ENCODE data around the gene SPINK7.
"Not testable (repeated sequence)": the region's sequence is repeated elsewhere in the genome, so short reads cannot be mapped to it uniquely, and the experiment has no call there.

SPINK7 gene

DNA sequence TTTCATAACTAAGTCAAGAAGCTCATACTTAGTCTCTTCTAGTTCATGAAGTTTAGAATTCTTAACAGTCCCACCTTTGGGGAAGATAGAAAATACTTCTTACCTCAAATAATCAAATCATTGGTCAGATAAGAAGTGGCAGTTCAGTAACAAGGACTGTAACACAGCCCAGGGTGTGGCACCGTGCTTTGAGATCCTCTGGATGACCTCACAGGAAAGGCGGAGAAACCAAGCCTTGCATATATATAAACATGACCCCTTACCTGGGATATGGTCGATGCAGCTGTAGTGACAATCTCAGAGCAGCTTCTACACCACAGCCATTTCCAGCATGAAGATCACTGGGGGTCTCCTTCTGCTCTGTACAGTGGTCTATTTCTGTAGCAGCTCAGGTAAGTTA lies at the start of gene SPINK7:
Gene SPINK7 (plus strand): TSS at position 271 of the 400 bp plus-strand sequence. CDS start 61 bp downstream, at position 332.
- ATAC-seq, result no peak

DNA sequence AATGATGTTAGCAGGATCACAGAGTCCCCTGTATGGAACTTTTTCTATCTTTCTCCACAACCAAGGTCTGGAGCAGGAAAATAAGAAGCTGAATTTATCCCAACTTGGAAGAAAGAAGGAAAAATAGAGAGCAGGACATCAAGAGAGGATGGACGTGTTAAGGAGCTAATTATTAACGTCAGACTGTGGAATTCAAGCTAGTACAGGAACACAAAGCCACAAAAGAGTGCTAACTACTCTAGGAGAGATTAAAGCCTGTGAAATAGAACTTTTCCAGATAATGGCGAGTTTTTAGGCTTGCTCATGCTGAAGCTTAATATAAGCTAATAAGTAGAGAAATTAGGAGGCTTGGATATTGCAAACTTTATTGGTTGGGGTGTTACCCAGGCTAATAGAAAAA lies 44.3 kb upstream of the SPINK7 start:
- ATAC-seq, result no peak

DNA sequence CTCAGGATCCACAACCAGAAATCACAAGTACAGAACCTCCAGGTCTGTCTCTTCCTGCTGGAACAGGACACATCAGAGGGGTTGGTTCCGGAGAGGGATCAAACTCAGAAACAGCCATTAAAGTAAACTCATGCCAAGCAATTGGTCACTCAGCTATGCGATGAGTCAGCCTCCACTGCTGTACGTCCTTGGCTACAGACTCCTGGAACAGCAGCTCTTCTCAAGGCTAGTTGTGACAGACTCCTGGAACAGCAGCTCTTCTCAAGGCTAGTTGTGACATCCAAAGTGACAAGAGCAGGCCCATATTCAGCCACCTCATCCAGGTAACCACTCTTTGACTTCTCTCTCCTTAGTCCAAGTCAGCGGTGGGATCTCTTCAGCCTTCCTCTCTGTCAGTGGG lies 43.7 kb upstream of the SPINK7 start, which contains the start of gene SPINK13:
Gene SPINK13 (plus strand): TSS at position 229 of the 400 bp plus-strand sequence. CDS start 1,279 bp downstream, outside the sequence.
- ATAC-seq, result no peak

DNA sequence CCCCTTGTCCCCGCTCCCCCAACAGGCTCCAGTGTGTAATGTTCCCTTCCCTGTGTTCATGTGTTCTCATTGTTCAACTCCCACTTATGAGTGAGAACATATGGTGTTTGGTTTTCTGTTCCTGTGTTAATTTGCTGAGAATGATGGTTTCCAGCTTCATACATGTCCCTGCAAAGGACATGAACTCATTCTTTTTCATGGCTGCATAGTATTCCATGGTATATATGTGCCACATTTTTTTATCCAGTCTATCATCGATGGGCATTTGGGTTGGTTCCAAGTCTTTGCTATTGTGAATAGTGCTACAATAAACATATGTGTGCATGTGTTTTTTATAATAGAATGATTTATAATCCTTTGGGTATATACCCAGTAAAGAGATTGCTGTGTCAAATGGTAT lies 37.1 kb upstream of the SPINK7 start:
- not testable (repeated sequence) for ATAC-seq

DNA sequence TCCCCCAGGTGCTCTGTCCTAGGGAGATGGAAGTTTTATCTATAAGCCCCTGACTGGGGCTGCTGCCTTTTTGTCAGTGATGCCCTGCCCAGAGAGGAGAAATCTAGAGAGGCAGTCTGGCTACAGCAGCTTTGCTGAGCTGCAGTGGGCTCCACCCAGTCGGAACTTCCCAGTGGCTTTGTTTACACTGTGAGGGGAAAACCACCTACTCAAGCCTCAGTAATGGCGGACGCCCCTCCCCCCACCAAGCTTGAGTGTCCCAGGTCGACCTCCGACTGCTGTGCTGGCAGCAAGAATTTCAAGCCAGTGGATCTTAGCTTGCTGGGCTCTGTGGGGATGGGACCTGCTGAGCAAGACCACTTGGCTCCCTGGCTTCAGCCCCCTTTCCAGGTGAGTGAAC lies 31.3 kb upstream of the SPINK7 start:
- not testable (repeated sequence) for ATAC-seq

DNA sequence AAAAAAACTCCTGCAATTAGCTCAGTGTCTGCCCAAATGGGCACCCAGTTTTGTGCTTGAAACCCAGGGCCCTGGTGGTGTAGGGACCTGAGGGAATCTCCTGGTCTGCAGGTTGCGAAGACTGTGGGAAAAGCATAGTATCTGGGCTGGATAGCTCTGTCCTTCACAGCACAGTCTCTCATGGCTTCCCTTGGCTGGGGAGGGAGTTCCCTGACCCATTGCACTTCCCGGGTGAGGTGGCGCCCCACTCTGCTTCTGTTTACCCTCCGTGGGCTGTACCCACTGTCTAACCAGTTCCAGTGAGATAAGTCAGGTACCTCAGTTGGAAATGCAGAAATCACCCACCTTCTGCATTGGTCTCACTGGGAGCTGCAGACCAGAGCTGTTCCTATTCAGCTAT lies 30.9 kb upstream of the SPINK7 start:
- not testable (repeated sequence) for ATAC-seq

DNA sequence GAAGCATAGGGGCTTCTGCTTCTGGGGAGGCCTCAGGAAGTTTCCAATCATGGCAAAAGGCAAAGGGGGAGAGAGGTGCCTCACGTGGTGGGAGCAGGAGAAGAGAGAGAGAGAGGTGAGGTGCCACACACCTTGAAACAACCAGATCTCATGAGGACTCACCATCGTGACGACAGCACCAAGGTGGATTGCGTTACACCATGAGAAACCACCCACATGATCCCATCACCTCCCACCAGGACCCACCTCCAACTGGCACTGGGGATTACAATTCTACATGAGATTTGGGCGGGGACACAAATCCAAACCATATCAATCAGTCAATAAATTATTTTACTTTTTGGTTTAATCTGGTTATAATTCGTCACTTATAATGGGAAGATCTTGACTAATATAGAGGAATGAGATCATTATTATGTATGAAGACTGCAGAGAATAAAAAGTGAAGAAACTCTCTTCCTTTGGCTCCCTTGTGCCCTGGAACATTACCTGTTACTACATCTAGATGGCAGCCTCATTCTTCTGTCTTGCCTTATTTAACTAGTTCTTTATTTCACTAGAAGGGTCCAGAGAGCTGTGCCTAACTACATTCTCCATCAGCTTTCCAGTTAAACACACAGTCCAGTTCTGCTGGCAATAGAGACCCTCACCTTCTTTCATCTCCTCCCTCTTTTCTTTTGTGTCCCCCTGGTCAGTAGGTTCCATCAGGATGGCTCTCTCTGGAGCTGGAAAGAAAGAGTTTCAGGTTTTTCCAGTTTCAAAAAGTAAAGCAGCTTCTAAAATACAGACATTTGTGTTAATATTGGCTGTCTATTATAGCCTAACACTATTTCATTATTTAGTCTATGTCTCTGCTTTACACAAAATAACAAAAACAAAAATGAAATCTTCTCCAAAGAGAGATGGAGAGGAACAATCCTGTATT lies 21.7 kb upstream of the SPINK7 start:
- ATAC-seq, result no peak

DNA sequence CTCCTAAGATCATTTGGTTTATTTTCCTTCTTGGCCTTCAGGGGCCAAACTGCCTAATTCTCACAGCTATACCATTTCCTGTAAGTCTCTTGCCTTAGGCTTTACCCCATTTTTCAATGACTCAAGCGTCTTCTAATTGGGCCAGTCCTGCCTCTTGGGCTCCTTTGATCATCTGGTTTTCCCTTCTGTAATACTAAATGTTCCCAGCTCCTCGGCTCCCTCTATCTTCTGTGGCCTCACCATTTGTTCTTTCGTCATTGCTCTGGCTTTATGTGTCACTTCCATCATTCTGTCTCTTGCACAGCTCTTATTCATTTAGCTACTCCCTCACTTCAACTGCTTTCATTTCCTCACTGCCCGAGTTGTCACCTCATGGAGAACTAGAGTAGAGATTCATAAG lies 14.5 kb upstream of the SPINK7 start:
- ATAC-seq, result no peak

DNA sequence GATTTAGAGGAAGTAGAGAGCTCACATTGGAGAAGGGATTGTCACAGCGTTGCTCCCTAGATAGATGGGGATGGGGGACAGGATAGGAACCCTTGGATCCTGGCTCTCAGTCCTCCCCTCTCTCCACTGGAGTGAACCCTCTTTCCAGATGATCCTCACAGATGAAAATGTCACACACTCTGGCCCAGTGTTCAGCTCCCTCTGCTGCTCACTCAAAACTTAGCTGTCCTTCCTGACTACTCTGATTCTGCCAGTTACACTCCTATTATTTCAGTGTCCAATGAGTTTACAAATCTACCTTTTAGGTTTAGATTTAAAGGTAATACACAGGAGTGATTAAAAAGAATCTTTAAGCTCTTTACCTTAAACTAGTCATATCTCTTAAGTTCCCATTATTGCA lies 5.8 kb upstream of the SPINK7 start:
- ATAC-seq, result no peak

DNA sequence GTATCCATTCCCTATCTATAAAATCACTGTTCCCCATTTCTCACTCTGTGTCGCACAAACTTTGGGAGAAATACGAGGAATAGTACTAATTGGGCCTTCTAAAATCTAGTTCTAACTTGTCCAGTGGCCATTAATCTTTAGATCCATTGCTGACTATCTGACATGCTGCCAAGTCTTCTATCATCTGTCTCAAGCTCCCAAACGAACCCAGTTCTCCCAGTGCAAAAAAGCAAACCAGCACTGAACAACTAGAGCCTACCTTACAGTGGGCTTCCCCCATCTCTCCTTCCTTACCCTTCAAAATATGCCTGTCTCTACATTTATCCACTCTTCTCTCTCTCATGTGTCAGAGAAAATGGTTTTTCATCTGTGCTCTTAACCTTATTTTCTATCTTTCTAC lies 3.2 kb upstream of the SPINK7 start:
- ATAC-seq, result no peak

DNA sequence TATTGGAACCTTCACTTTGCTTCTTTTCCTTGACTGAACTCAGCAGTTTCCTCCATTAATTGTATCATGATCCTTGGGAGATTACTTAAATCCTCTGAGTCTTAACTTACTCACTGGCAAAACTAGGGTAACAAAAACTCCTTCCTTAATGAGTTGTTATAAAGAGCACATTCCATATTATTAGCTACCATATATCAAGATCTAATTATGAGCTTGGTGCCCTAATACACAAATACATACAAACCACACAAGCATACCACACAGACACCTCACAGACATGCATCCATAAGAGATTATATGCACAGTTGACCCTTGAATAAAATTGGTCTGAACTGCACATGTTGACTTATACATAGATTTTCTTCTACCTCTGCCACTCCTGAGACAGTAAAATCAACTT lies 2.5 kb upstream of the SPINK7 start:
- no peak for ATAC-seq

DNA sequence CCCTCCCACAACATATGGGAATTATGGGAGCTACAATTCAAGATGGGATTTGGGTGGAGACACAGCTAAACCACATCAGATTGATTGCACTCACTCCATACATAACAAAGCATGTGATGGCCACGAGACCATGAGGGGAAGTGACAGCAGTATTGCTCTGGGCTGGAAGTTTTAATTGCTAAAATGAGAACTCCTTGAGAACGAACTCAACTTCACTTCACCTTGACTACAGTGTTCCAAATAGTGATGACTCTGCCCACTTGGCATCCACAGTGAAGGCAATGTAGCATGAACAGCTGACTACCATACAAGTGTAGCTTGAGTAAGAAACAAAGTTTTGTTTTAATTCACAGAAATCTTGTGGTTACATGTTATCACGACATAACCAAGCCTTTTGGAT lies 739 bp upstream of the SPINK7 start:
- no peak for ATAC-seq

DNA sequence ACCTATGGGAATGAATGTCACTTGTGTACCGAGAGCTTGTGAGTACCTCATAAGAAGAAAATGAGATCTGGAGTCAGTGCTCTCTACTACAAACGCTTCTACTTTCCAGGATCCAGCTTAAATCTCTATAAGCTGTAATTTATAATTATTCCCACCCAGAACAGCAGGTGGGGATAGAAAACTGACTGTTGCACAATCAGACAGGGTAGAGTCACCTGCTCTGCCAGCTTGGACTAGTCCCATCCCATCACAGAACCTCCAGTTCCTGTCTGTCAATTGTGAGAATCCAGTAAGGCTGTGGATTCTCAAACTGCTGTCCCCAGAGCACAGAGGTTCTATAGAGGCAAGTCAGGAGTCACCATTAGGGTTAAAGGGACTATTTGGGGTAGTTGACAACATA lies 2.0 kb downstream of the SPINK7 start:
- no peak for ATAC-seq

DNA sequence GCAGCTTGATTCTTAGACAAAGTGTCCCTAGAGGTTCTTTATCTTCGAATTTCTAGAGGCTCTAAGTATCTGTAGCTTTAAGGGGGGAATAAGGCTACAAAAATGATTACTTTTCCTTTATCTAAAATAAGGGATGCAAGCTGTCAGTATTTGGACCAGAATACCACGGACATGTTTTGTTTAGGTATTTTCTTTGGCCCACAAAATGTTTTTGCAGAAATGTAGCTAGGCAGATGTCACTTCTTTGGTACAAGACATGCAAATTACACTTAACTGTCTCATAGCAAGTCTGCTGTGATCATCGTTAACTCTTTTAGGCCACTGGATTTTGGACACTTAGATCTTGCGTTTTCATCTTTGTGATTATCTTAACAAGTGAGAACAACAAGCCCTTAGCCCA lies 2.5 kb downstream of the SPINK7 start:
- ATAC-seq, result no peak

DNA sequence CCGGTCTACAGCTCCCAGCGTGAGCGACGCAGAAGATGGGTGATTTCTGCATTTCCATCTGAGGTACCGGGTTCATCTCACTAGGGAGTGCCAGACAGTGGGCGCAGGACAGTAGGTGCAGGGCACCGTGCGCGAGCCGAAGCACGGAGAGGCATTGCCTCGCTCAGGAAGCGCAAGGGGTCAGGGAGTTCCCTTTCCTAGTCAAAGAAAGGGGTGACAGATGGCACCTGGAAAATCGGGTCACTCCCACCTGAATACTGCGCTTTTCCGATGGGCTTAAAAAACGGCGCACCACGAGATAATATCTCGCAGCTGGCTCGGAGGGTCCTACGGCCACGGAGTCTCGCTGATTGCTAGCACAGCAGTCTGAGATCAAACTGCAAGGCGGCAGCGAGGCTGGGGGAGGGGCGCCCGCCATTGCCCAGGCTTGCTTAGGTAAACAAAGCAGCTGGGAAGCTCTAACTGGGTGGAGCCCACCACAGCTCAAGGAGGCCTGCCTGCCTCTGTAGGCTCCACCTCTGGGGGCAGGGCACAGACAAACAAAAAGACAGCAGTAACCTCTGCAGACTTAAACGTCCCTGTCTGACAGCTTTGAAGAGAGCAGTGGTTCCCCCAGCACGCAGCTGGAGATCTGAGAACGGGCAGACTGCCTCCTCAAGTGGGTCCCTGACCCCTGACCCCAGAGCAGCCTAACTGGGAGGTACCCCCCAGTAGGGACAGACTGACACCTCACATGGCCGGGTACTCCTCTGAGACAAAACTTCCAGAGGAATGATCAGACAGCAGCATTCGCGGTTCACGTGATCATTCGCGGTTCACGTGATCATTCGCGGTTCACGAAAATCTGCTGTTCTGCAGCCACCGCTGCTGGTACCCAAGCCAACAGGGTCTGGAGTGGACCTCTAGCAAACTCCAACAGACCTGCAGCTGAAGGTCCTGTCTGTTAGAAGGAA lies 8.1 kb downstream of the SPINK7 start:
- not testable (repeated sequence) for ATAC-seq

DNA sequence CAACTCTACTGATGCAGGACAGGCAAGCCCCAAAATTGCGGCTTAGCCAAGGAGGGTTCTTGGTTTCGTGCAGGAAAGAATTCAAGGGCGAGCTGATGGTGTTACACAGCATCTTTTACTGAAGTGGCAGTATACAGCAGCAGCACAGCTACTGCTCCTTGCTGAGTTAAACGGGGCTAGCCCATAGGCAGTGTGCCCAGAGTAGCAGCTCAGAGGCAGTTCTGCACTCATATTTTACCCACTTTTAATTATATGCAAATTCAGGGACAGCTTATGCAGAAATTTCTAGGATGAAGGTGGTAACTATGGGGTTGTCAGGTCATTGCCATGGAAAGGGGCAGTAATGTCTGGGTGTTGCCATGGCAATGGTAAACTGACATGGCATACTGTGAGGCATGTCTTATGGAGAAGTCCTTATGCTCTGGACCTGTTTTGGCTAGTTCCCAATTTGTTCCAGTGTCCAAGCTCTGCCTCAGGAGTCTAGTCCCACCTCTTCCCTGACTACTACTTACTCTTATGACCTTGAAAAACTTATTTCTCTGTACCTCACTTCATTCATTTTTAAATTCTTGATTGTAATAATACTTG lies 21.1 kb downstream of the SPINK7 start:
- no peak for ATAC-seq

DNA sequence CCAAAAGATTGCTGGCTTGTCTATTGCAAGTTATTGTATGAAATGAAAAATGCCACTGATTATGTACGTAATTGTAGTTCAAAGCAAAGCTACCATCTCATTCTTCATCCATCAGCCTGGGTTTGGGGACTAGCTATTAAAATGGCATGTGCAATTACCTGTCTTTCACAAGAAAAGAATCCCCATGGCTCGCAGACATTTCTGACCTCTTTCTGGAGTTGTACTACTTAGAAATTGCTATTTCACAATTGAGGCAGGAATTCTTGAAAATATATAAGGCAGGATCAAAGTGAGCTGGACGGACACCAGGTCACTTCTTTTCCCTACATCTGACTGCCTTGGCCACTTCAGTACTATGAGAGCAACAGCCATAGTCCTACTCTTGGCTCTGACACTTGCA lies 23.0 kb downstream of the SPINK7 start, which contains the start of gene SPINK9:
Gene SPINK9 (plus strand): TSS at position 301 of the 400 bp plus-strand sequence. CDS start 55 bp downstream, at position 356.
- ATAC-seq, result no peak

DNA sequence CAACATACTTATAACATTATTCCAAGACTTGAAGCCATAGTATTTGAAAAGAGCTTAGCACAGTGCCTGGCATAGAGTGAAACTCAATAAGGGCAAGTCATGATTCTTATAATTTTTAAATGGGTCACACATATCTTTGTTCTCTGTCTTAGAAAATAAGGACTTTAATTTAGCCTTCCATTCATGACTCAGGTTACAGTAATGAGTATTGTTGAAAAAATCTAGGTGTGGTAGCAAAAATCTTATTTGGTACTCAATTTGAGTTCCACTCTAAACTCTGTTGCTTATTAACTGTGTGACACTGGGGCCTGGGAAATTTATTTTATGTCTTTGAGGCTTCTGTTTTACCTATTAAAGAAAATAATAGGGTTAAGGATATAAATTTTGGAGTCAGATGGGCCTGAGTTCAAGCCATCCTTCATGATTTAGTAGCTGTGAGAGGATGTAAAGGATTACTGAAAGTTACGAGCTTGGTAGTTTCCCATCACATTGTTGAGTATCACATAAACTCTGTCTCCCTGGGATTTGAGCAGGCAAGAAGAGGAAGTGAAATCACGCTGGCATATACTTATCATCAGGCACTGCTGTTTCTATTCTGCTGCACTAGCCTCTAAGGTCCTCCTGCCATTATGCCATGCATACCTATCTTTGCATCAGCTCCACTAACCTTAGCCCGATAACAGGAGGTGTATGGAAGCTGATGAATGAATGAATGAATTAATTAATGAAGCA lies 24.6 kb downstream of the SPINK7 start:
- ATAC-seq, result no peak

DNA sequence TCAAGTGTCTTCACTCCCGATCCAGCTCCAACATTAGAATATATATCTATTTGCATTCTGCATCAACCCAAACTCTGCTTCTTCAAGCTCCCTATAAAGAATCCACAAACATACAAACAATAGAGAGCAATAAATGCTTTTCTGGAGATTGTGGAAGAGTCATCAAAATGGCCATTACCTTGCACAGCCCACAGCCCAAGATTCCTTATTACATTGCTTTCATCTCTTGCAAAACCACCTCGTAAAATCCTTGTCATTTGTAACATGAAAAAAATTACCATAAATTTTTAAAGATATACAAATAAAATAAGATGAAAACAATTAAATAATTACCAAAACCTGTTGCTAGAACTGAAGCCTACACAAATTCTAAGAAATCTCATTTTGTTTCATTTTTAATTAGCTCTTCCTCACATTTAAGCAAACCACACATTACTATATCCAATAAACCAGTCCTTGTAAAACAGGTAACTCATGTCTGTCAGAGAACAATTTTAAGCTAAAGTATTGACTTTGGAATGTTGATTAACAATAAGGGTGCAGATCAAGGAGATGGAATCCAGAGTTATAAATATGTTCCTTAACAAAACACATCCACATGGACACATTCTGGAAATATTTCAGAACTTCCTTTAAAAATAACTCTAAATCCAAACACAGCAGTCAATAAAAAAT lies 30.3 kb downstream of the SPINK7 start:
- no peak for ATAC-seq

DNA sequence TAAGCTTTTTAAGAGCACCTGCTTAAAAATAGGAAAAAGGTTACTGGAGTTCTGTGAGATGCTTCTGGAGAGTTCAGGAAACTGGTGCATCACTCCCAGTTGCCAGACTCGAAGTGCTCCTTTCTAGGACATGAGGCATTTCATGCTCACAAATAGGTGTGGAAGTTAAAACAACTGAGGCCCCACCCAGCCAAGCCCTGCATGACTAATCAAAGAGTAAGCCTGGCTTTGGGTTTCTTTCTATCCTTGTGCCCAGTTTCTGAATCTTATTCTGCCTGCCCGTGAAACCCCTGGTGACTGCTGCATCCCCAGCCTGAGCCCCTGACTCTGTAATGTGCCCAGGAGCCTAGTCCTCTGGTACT lies 30.8 kb downstream of the SPINK7 start:
- no peak for ATAC-seq
